GM23248 (cell line): Measurements from ENCODE around the gene AP2S1. TPM values are rescaled to one million over a fixed set of nuclear protein-coding genes. Genes with fewer than 3 reads are reported as not detected.
"Not testable (repeated sequence)": the region's sequence is repeated elsewhere in the genome, so short reads cannot be mapped to it uniquely, and the experiment has no call there.

Experiments
- DNase-seq: peaks from one replicate; pipeline ENCODE4 v3.0.0-alpha.2; 2015
- H2AFZ ChIP-seq: fragments of 200-600 bp; sonication (generic); 2 replicates; pipeline ENCODE4 v1.6.1; 2016; ENCODE audit warnings: antibody characterized with exemption
- H3F3A ChIP-seq: fragments of 200-600 bp; sonication (generic); 2 replicates; pipeline ENCODE4 v1.6.1; 2016; ENCODE audit warnings: mild to moderate bottlenecking, antibody characterized with exemption, mixed run types; ENCODE audit not compliant: insufficient read depth
- H3K27ac ChIP-seq: fragments of 200-600 bp; sonication (generic); 2 replicates; pipeline ENCODE4 v1.5.1; 2016; ENCODE audit warnings: mild to moderate bottlenecking
- H3K27me3 ChIP-seq: fragments of 200-600 bp; sonication (generic); replicated peaks from 2 replicates; pipeline ENCODE4 v1.6.1; 2016; ENCODE audit warnings: mild to moderate bottlenecking; ENCODE audit not compliant: insufficient read depth
- H3K36me3 ChIP-seq: fragments of 200-600 bp; sonication (generic); 2 replicates; pipeline ENCODE4 v1.6.1; 2016; ENCODE audit warnings: low read depth, mild to moderate bottlenecking
- H3K4me1 ChIP-seq: fragments of 200-600 bp; sonication (generic); 2 replicates; pipeline ENCODE4 v1.6.1; 2016; ENCODE audit warnings: mild to moderate bottlenecking; ENCODE audit not compliant: insufficient read depth
- H3K4me2 ChIP-seq: fragments of 200-600 bp; sonication (generic); one replicate; pipeline ENCODE4 v1.6.1; 2016; ENCODE audit warnings: mild to moderate bottlenecking; ENCODE audit not compliant: unreplicated experiment
- H3K4me3 ChIP-seq: fragments of 200-600 bp; sonication (generic); 2 replicates; pipeline ENCODE4 v1.5.1; 2016; ENCODE audit warnings: mild to moderate bottlenecking
- H3K79me2 ChIP-seq: fragments of 200-600 bp; sonication (generic); 2 replicates; pipeline ENCODE4 v1.6.1; 2016; ENCODE audit warnings: mild to moderate bottlenecking; ENCODE audit not compliant: insufficient read depth
- H3K9ac ChIP-seq: fragments of 200-600 bp; sonication (generic); 2 replicates; pipeline ENCODE4 v1.6.1; 2016; ENCODE audit warnings: mild to moderate bottlenecking
- H3K9me2 ChIP-seq: fragments of 200-600 bp; sonication (generic); 2 replicates; pipeline ENCODE4 v1.6.1; 2016; ENCODE audit warnings: mixed run types, mild to moderate bottlenecking, moderate library complexity; ENCODE audit not compliant: insufficient read depth
- H3K9me3 ChIP-seq: fragments of 200-600 bp; sonication (generic); one replicate; pipeline ENCODE4 v1.6.1; 2017; ENCODE audit warnings: low read depth
- H4K20me1 ChIP-seq: fragments of 200-600 bp; sonication (generic); 2 replicates; pipeline ENCODE4 v1.6.0; 2016; ENCODE audit not compliant: insufficient read depth
- EZH2 ChIP-seq: fragments of 200-600 bp; sonication (generic); IDR thresholded peaks from 2 replicates; pipeline ENCODE4 v1.6.1; 2018; ENCODE audit warnings: antibody characterized with exemption, mild to moderate bottlenecking; ENCODE audit not compliant: insufficient read depth, poor library complexity, severe bottlenecking
- EZH2phosphoT487 ChIP-seq: fragments of 200-600 bp; sonication (generic); IDR thresholded peaks from 2 replicates; pipeline ENCODE4 v1.6.1; 2018; ENCODE audit warnings: antibody characterized with exemption, moderate library complexity, mild to moderate bottlenecking, low read depth; ENCODE audit not compliant: insufficient read depth
- WGBS, 2 experiments: methylation state at CpG; one replicate each; pipeline ENCODE4 v1.1.6; 2015 to 2017; ENCODE audit warnings: low lambda C conversion rate in 2 of 2, low coverage in 1 of 2; ENCODE audit errors: missing lambda C conversion rate in 2 of 2; 5-methylcytosine and 5-hydroxymethylcytosine counted together
- in situ Hi-C: fragments of 300-500 bp; cut with MboI; formaldehyde crosslinking; loops from 2 replicates; pipeline ENCODE4 v1.15.0; 2020
- polyA plus RNA-seq: library from polyadenylated mRNA; unstranded; fragments of >200 nt; fragmentation: Nextera tagmentation; extraction: Ambion mirVana; gene quantifications from 2 replicates; pipeline ENCODE4 v1.2.1, GENCODE V29; 2016
- total RNA-seq: library from RNA; depleted of rRNA; stranded (reverse); fragments of >200 nt; shearing (Covaris generic); gene quantifications from 2 replicates; pipeline ENCODE4 v1.2.3, GENCODE V29; 2014

Gene AP2S1
- total and polyA plus RNA-seq, 2 experiments from 2014 or later: 231 to 584 TPM

- WGBS, 2 experiments: 0 to 1% methylated on average over 53 to 59 of the region's 89 CpGs
- Histone ChIP-seq H3K27ac (peak overlapping the region; percentile 93), H3K9me3 (no peaks in the 10 kb centered on the region), H3K9ac (peak overlapping the region; percentile 94), H4K20me1 (no peaks in the 10 kb centered on the region), H3K79me2 (peaks cover 58% of the 10 kb centered on the region), H3K36me3 (no peaks in the 10 kb centered on the region), H3K4me1 (peaks cover 36% of the 10 kb centered on the region), H3K4me3 (peak overlapping the region; percentile 80), H3K27me3 (no peaks in the 10 kb centered on the region), H3F3A (peaks cover 56% of the 10 kb centered on the region), H2AFZ (peak overlapping the region; percentile 57), H3K4me2 (peak overlapping the region; percentile 62), H3K9me2 (no peaks in the 10 kb centered on the region)
- DNase-seq: peak; percentile 99
- no peak for TF ChIP-seq EZH2phosphoT487
- TF ChIP-seq EZH2: no peak
- in situ Hi-C loops: no loop called here
Measured at GRCh38 chr19:46860125-46860845, 9.6 kb upstream of the AP2S1 start.

DNA sequence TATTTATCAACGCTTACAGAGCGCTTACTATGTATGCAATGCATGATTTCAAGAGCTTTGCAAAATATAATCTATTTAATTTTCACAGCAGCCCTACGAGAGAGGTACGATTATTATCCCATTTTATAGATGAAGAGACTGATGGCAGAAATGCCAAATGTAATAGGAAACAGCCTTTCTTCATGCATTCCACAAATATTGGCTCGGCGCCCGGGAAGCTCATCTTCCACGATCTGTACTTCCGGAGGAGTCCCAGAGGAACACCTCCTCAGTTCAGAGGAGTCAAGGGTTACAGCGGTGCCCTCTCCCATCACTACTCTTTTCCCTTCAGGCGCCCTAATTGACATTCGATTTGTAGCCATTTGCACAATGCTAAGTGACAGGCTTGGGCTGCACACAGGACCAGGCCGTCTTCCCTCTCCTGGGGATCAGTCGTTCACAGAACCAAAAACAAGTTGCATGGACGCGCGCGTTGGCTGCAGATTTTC lies 9.0 kb upstream of the AP2S1 start:
- DNase-seq: peak; percentile 78
- Histone ChIP-seq H3K36me3 (no peaks in the 10 kb centered on the region), H3K4me2 (peak overlapping the region; percentile 70), H3K9me3 (no peaks in the 10 kb centered on the region), H2AFZ (peak overlapping the region; percentile 57), H3K79me2 (peaks cover 52% of the 10 kb centered on the region), H3K4me1 (peaks cover 33% of the 10 kb centered on the region), H4K20me1 (no peaks in the 10 kb centered on the region), H3K27me3 (no peaks in the 10 kb centered on the region), H3F3A (peaks cover 56% of the 10 kb centered on the region), H3K4me3 (peak overlapping the region; percentile 64), H3K27ac (peak overlapping the region; percentile 93), H3K9me2 (no peaks in the 10 kb centered on the region), H3K9ac (peak overlapping the region; percentile 50)
- in situ Hi-C loops: no loop called here
- no peak for TF ChIP-seq EZH2
- TF ChIP-seq EZH2phosphoT487: no peak
- 8 to 12% methylated on average over 18 of the region's 18 CpGs for WGBS, 2 experiments

DNA sequence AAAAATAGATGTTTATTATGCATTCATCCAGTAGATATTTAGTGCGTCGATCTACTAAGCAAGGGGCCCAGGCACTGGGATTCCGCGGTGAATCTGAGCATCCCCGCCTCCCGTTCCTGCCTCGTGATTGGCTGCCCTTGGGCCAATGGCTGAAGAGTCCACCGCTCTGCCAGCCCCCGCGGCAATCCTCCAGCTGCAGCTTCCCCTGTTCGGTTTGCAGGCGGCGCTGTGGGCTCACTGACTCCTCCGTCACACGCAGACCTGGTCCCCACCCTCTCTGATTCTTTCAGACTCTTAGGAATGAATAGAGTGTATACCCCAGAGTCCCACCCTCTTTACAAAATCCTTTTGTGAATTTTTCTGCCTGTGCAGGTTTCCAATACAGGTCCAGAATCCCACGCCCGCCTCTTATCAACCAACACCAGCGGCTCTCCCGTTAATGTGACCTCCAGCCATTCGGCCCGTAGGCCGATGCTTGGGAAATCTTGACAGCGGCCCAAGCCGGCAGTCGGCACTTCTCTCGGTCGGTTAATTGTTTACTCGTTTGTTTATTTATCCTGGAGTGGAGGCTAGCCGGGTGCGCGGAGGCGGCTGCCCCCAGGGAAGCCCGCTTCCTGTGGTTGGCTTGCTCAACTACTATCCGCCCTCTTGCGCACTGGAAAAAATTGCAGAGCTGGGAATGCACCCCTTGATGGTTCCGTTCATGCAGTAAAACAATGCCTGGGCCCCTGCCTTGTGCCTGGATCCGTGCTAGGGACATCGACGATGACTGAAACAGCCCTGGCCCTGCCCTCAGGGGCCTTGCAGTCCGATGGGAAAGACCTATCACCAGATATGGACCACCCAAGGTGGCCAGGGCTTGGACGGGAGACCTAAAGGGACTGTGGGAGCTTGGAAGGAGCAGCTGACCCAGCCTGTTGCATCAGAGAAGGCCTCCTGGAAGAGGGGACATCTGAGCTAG lies 5.7 kb upstream of the AP2S1 start:
- Histone ChIP-seq H4K20me1 (no peaks in the 10 kb centered on the region), H3K4me1 (peaks cover 13% of the 10 kb centered on the region), H3F3A (peaks cover 24% of the 10 kb centered on the region), H2AFZ (peak overlapping the region; percentile 71), H3K27me3 (no peaks in the 10 kb centered on the region), H3K9me3 (no peaks in the 10 kb centered on the region), H3K9ac (peak overlapping the region; percentile 84), H3K4me3 (peak overlapping the region; percentile 69), H3K9me2 (no peaks in the 10 kb centered on the region), H3K36me3 (no peaks in the 10 kb centered on the region), H3K79me2 (peaks cover 19% of the 10 kb centered on the region), H3K27ac (peak overlapping the region; percentile 97), H3K4me2 (peak overlapping the region; percentile 82)
- DNase-seq: peak; percentile 99
- in situ Hi-C loops: no loop called here
- 1 to 3% methylated on average over 41 of the region's 41 CpGs for WGBS, 2 experiments
- TF ChIP-seq EZH2: no peak
- no peak for TF ChIP-seq EZH2phosphoT487

DNA sequence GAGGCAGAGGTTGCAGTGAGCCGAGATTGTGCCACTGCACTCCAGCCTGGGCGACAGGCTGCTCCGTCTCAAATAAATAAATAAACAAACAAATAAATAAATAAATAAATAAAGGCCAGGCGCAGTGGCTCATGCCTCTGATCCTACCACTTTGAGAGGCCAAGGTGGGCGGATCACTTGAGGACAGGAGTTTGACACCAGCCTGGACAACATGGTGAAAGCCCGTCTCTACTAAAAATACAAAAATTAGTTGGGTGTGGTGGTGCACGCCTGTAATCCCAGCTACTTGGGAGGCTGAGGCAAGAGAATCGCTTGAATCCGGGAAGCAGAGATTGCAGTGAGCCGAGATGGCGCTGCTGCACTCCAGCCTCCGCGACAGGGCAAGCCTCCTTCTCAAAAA lies 4.1 kb upstream of the AP2S1 start:
- WGBS, 2 experiments: 77 to 79% methylated on average over 8 to 13 of the region's 13 CpGs

More for the DNA sequence above, 4.1 kb upstream of the AP2S1 start:
- not testable (repeated sequence) for H3K27ac ChIP-seq, H3K4me2 ChIP-seq, H3K4me3 ChIP-seq, H3K9ac ChIP-seq, H4K20me1 ChIP-seq, H3K36me3 ChIP-seq, H3K9me2 ChIP-seq, H2AFZ ChIP-seq, DNase-seq, H3K9me3 ChIP-seq, H3K27me3 ChIP-seq
- in situ Hi-C loops: loop anchor here (5.0 kb wide), 1 partner anchor 138 kb away; no protein-coding TSS in a partner anchor
- H3F3A ChIP-seq: peaks cover 29% of the 10 kb centered on the region
- peaks cover 12% of the 10 kb centered on the region for H3K4me1 ChIP-seq
- H3K79me2 ChIP-seq: peaks cover 19% of the 10 kb centered on the region
